Body of pancreas (tissue), 4 donors: ENCODE results near the gene POLD1. TPM values are rescaled to one million over a fixed set of nuclear protein-coding genes. Genes with fewer than 3 reads are reported as not detected.

Experiments used
- ATAC-seq: fragments of 150-250 bp; one replicate; pipeline ENCODE4 v1.9.1; 2016
- DNase-seq, 4 donors: peaks; one replicate each; pipeline ENCODE4 v3.0.0-alpha.2; 2019
- H3K27ac ChIP-seq, 4 donors: fragments of 200-600 bp; sonication (generic); 1 replicate in 3 of 4; 2 replicates in 1 of 4; pipeline versions ENCODE4 v1.5.1 to v1.6.1; 2016 to 2019; ENCODE audit warnings: mild to moderate bottlenecking in 1 of 4, mixed read lengths in 1 of 4, moderate library complexity in 1 of 4
- H3K27me3 ChIP-seq, 2 donors: fragments of 200-600 bp; sonication (generic); one replicate each; pipeline ENCODE4 v1.6.0; 2016; ENCODE audit warnings: mild to moderate bottlenecking in 1 of 2
- H3K36me3 ChIP-seq, 2 donors: fragments of 200-600 bp; sonication (generic); replicated peaks in 1 of 2; 2 replicates each; pipeline ENCODE4 v1.5.1; 2016; ENCODE audit warnings: low read depth in 2 of 2; ENCODE audit not compliant: insufficient read depth in 1 of 2
- H3K4me1 ChIP-seq: fragments of 200-600 bp; sonication (generic); one replicate; pipeline ENCODE4 v1.6.0; 2016
- H3K4me3 ChIP-seq, 2 donors: fragments of 200-600 bp; sonication (generic); 1 replicate in 1 of 2; 2 replicates in 1 of 2; pipeline ENCODE4 v1.5.1; 2016 to 2019
- H3K9me3 ChIP-seq, 3 donors: fragments of 200-600 bp; sonication (generic); 1 replicate in 2 of 3; 2 replicates in 1 of 3; pipeline ENCODE4 v1.5.1; 2016
- CTCF ChIP-seq, 7 experiments: fragments of 450-650 bp in 4 of 7; fragments of 200-600 bp in 3 of 7; sonication (generic) in 3 of 7; IDR thresholded peaks; one replicate each; pipeline ENCODE4 v1.5.1; 2016 to 2019; ENCODE audit warnings: antibody characterized with exemption in 7 of 7
- POLR2A ChIP-seq, 3 donors: fragments of 450-650 bp; IDR thresholded peaks; one replicate each; pipeline ENCODE4 v1.6.1; 2016; ENCODE audit warnings: antibody characterized with exemption in 3 of 3, mild to moderate bottlenecking in 2 of 3
- WGBS, 2 donors: methylation state at CpG; one replicate each; pipeline ENCODE4 v1.1.5; 2017; 5-methylcytosine and 5-hydroxymethylcytosine counted together
- intact Hi-C: fragments of 100-400 bp; cut with DNase I; formaldehyde crosslinking; loops from one replicate; pipeline ENCODE4 v1.15.1; 2023
- total RNA-seq, 2 donors: library from RNA; depleted of rRNA; stranded (reverse); fragments of >200 nt; gene quantifications; one replicate each; pipeline ENCODE4 v1.1.0, GENCODE V29; 2016

The POLD1 gene
- total RNA-seq, 2 donors from 2014 or later, result 13.2 to 13.8 TPM

- Histone ChIP-seq H3K4me3 (no peak overlapping the region), H3K9me3 (no peaks in the 10 kb centered on the region), H3K4me1 (no peaks in the 10 kb centered on the region), H3K36me3 (no peaks in the 10 kb centered on the region), H3K27me3 (no peaks in the 10 kb centered on the region), H3K27ac (no peak overlapping the region)
- intact Hi-C loops, result no loop called here
- WGBS, 2 donors, result 96 to 98% methylated on average over 9 of the region's 9 CpGs
- TF ChIP-seq POLR2A (IDR thresholded peaks at IDR 0.05), result no peak
- TF ChIP-seq CTCF (IDR thresholded peaks at IDR 0.05), result no peak
- ATAC-seq, result no peak
- no peak for DNase-seq
Measured at GRCh38 chr19:50394017-50394416, 9.9 kb downstream of the POLD1 start.

DNA sequence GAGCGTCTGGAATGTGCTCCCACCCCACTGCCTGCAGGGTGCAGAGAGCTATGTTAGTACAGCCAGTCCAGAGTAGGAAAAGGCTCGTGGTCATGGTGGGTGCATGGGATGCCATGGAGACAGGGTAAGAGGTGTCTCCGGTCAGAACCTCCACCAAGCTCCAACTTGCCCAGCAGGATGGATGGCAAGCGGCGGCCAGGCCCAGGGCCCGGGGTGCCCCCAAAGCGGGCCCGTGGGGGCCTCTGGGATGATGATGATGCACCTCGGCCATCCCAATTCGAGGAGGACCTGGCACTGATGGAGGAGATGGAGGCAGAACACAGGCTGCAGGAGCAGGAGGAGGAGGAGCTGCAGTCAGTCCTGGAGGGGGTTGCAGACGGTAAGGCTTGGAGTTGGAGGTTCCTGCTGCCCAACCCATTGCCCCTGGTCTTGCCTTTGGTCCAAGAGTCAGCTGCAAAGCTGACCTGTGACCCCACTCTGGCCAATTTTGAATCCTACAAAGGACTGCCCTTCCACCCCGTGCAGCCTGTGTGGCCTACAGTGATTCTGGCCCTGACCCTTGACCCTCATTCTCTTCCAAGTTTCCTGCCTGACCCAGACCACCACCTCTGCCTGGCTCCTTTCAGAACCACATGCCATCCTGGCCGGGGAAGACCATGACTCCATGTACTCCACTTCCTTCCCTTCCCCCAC, 14.7 kb downstream of the POLD1 start:
- no peak overlapping the region for H3K4me3 ChIP-seq
- H3K36me3 ChIP-seq, result no peaks in the 10 kb centered on the region
- ATAC-seq, result no peak
- WGBS, 2 donors, result 91 to 92% methylated on average over 13 of the region's 13 CpGs
- H3K27me3 ChIP-seq, result no peaks in the 10 kb centered on the region
- no peak for DNase-seq
- no peaks in the 10 kb centered on the region for H3K9me3 ChIP-seq
- H3K4me1 ChIP-seq, result no peaks in the 10 kb centered on the region
- intact Hi-C loops, result no loop called here
- H3K27ac ChIP-seq, result no peak overlapping the region
- TF ChIP-seq POLR2A (IDR thresholded peaks at IDR 0.05), result no peak
- TF ChIP-seq CTCF (IDR thresholded peaks at IDR 0.05), result no peak

GRCh38 chr19:50399368-50399745, 15.2 kb downstream of the POLD1 start:
- Histone ChIP-seq H3K4me1 (no peaks in the 10 kb centered on the region), H3K9me3 (no peaks in the 10 kb centered on the region), H3K36me3 (no peaks in the 10 kb centered on the region), H3K4me3 (no peak overlapping the region), H3K27ac (no peak overlapping the region), H3K27me3 (no peaks in the 10 kb centered on the region)
- WGBS, 2 donors, result 93 to 95% methylated on average over 3 to 10 of the region's 10 CpGs
- intact Hi-C loops, result no loop called here
- TF ChIP-seq POLR2A (IDR thresholded peaks at IDR 0.05) (no peak), CTCF (IDR thresholded peaks at IDR 0.05) (no peak)
- ATAC-seq, result no peak
- no peak for DNase-seq

GRCh38 chr19:50401605-50402450, 17.7 kb downstream of the POLD1 start:
- intact Hi-C loops, result no loop called here
- no peak for TF ChIP-seq POLR2A (IDR thresholded peaks at IDR 0.05)
- TF ChIP-seq CTCF (IDR thresholded peaks at IDR 0.05), result no peak
- H3K9me3 ChIP-seq, result no peaks in the 10 kb centered on the region
- ATAC-seq (no peak), DNase-seq (no peak)
- H3K4me1 ChIP-seq, result no peaks in the 10 kb centered on the region
- H3K36me3 ChIP-seq, result no peaks in the 10 kb centered on the region
- no peak overlapping the region for H3K4me3 ChIP-seq
- WGBS, 2 donors, result 94 to 95% methylated on average over 21 to 46 of the region's 48 CpGs
- H3K27me3 ChIP-seq, result no peaks in the 10 kb centered on the region
- no peak overlapping the region for H3K27ac ChIP-seq
